HepG2 (cell line): Measurements from ENCODE around the gene TPGS1. TPM values are rescaled to one million over a fixed set of nuclear protein-coding genes. Genes with fewer than 3 reads are reported as not detected.

Experiments used
- DBP ChIP-seq: sonication (generic); formaldehyde crosslinking; IDR thresholded peaks from 2 replicates; pipeline ENCODE4 v1.4.0; 2020; ENCODE audit warnings: missing genetic modification reagents; ENCODE audit errors: not compliant biosample characterization
- MAFK ChIP-seq, 2 experiments: IDR thresholded peaks in 1 of 2; conservative IDR thresholded peaks in 1 of 2; 2 replicates each; pipeline ENCODE4 v1.6.1; 2011; ENCODE audit warnings: improper control_type of control experiment in 2 of 2, low read length in 2 of 2
- POGK ChIP-seq: sonication (generic); formaldehyde crosslinking; conservative IDR thresholded peaks from 2 replicates; pipeline ENCODE4 v1.8.0; 2022; ENCODE audit warnings: mild to moderate bottlenecking, moderate library complexity, missing genetic modification reagents
- SOX5 ChIP-seq: IDR thresholded peaks from 2 replicates; pipeline ENCODE4 v1.6.1; 2016; ENCODE audit warnings: borderline replicate concordance
- SRF ChIP-seq: IDR thresholded peaks from 2 replicates; pipeline ENCODE4 v1.6.1; 2011; ENCODE audit warnings: mild to moderate bottlenecking, low read depth, low read length, moderate library complexity
- SSRP1 ChIP-seq: IDR thresholded peaks from 2 replicates; pipeline ENCODE4 v1.6.1; 2016; ENCODE audit warnings: control low read depth
- SYNCRIP ChIP-seq: fragments of 200-400 bp; formaldehyde crosslinking; IDR thresholded peaks from 2 replicates; pipeline ENCODE4 v1.6.1; 2018; ENCODE audit warnings: mild to moderate bottlenecking, low read depth, low read length; ENCODE audit not compliant: insufficient read depth
- ZBTB21 ChIP-seq: sonication (generic); formaldehyde crosslinking; IDR thresholded peaks from 2 replicates; pipeline ENCODE4 v1.4.0; 2020; ENCODE audit warnings: missing genetic modification reagents
- ZBTB43 ChIP-seq: sonication (generic); formaldehyde crosslinking; conservative IDR thresholded peaks from 2 replicates; pipeline ENCODE4 v1.4.0; 2020; ENCODE audit warnings: missing genetic modification reagents
- ZIK1 ChIP-seq: sonication (generic); formaldehyde crosslinking; IDR thresholded peaks from 2 replicates; pipeline ENCODE4 v1.5.0; 2020; ENCODE audit warnings: mild to moderate bottlenecking, low read depth, missing genetic modification reagents, borderline replicate concordance
- ZNF20 ChIP-seq: sonication (generic); formaldehyde crosslinking; IDR thresholded peaks from 2 replicates; pipeline ENCODE4 v1.4.0; 2020; ENCODE audit warnings: mild to moderate bottlenecking, moderate library complexity, missing genetic modification reagents
- ZNF605 ChIP-seq: sonication (generic); formaldehyde crosslinking; IDR thresholded peaks from 2 replicates; pipeline ENCODE4 v1.8.0; 2022; ENCODE audit warnings: mild to moderate bottlenecking, missing genetic modification reagents
- ZNF646 ChIP-seq: sonication (generic); formaldehyde crosslinking; IDR thresholded peaks from 2 replicates; pipeline ENCODE4 v1.9.0; 2021; ENCODE audit warnings: mild to moderate bottlenecking, missing genetic modification reagents
- ZSCAN31 ChIP-seq: sonication (generic); formaldehyde crosslinking; IDR thresholded peaks from 2 replicates; pipeline ENCODE4 v1.5.0; 2020; ENCODE audit warnings: low read depth, mild to moderate bottlenecking, missing genetic modification reagents
- ZSCAN5A ChIP-seq: sonication (generic); formaldehyde crosslinking; IDR thresholded peaks from 2 replicates; pipeline ENCODE4 v1.8.0; 2022; ENCODE audit warnings: mild to moderate bottlenecking, missing genetic modification reagents, borderline replicate concordance
- polyA plus RNA-seq, 8 experiments: library from polyadenylated mRNA; depleted of rRNA in 3 of 8; stranded (reverse) in 7 of 8; unstranded in 1 of 8; fragments of >200 nt; fragmentation: Illumina TruSeq in 4 of 8; extraction: Trizol in 4 of 8; gene quantifications; 2 replicates each; pipeline versions ENCODE4 v1.2.1 to v1.2.3, GENCODE V29; 2011 to 2016; ENCODE audit warnings: low read depth in 4 of 8, missing spikeins in 1 of 8, mixed read lengths in 1 of 8; ENCODE audit not compliant: insufficient read depth in 1 of 8
- total RNA-seq, 5 experiments: library from RNA; depleted of rRNA; stranded (reverse); fragments of >200 nt; fragmentation: Illumina TruSeq; extraction: Trizol; gene quantifications; 2 replicates each; pipeline ENCODE4 v1.2.3, GENCODE V29; 2016; ENCODE audit warnings: low read depth in 1 of 5

The TPGS1 gene
- total and polyA plus RNA-seq, 2 of the 13 experiments (the other 11 are each of a cell fraction or from before 2014, with no cell fraction given), result 1.1 to 6.2 TPM

- TF ChIP-seq ZNF20 (CRISPR knock-in tag), result 0 out of 2 replicates have a peak, but pooled peaks have one; percentile 19
- TF ChIP-seq ZSCAN31 (CRISPR knock-in tag), result peak; percentile 22
- no peak for TF ChIP-seq ZBTB21 (CRISPR knock-in tag)
- peak; percentile 58; the same call in 1 of the 2 replicates for TF ChIP-seq POGK (CRISPR knock-in tag)
- peak; percentile 69 for TF ChIP-seq SRF
- TF ChIP-seq ZIK1 (CRISPR knock-in tag), result 0 out of 2 replicates have a peak, but pooled peaks have one; percentile 30
- no peak; the same call in 1 of the 2 replicates for TF ChIP-seq ZBTB43 (CRISPR knock-in tag)
- TF ChIP-seq SSRP1, result no peak
- no peak for TF ChIP-seq ZNF605 (CRISPR knock-in tag)
- no peak for TF ChIP-seq MAFK (conservative IDR thresholded peaks at IDR 0.05 in 1 of 2, IDR thresholded peaks at IDR 0.05 in 1 of 2; ENCODE audit: low read length in 2 of 2)
- TF ChIP-seq ZSCAN5A (CRISPR knock-in tag), result peak; percentile 31; the same call in 1 of the 2 replicates
- TF ChIP-seq SOX5 (CRISPR knock-in tag), result peak; percentile 29; the same call in 1 of the 2 replicates
- no peak for TF ChIP-seq SYNCRIP
- TF ChIP-seq ZNF646 (CRISPR knock-in tag), result no peak
- TF ChIP-seq DBP (CRISPR knock-in tag), result no peak
These were observed 18.5 kb upstream of the TPGS1 start (continued) for GRCh38 chr19:488505-489417.
